ENCODE measurements around the gene ST14.
"Not testable (repeated sequence)": the region's sequence is repeated elsewhere in the genome, so short reads cannot be mapped to it uniquely, and the experiment has no call there.

Gene ST14

GRCh38 chr11:130183878-130184610 lies 24.5 kb downstream of the ST14 start:
- in situ Hi-C loops (cut with MboI; ENCODE audit: low sequenced_read_pairs), result no loop called here

- in situ Hi-C loops (cut with MboI; ENCODE audit: low sequenced_read_pairs), result no loop called here
Measured at GRCh38 chr11:130187096-130187495, 27.5 kb downstream of the ST14 start.

- in situ Hi-C loops (cut with MboI; ENCODE audit: low sequenced_read_pairs), result no loop called here
Measured at GRCh38 chr11:130188047-130188446, 28.5 kb downstream of the ST14 start.

GRCh38 chr11:130188585-130189347 lies 29.2 kb downstream of the ST14 start:
- in situ Hi-C loops (cut with MboI; ENCODE audit: low sequenced_read_pairs), result no loop called here

GRCh38 chr11:130189492-130190210 lies 30.1 kb downstream of the ST14 start:
- in situ Hi-C loops (cut with MboI; ENCODE audit: low sequenced_read_pairs), result no loop called here

- in situ Hi-C loops (cut with MboI; ENCODE audit: low sequenced_read_pairs), result no loop called here
Measured at GRCh38 chr11:130190371-130190881, 30.8 kb downstream of the ST14 start.

GRCh38 chr11:130191896-130192295 lies 32.3 kb downstream of the ST14 start:
- in situ Hi-C loops (cut with MboI; ENCODE audit: low sequenced_read_pairs), result no loop called here

GRCh38 chr11:130192845-130193267 lies 33.3 kb downstream of the ST14 start:
- in situ Hi-C loops (cut with MboI; ENCODE audit: low sequenced_read_pairs), result no loop called here

GRCh38 chr11:130193551-130193950 lies 34.0 kb downstream of the ST14 start:
- in situ Hi-C loops (cut with MboI; ENCODE audit: low sequenced_read_pairs), result not testable (repeated sequence)

- in situ Hi-C loops (cut with MboI; ENCODE audit: low sequenced_read_pairs), result no loop called here
Measured at GRCh38 chr11:130194241-130195023, 34.9 kb downstream of the ST14 start.

GRCh38 chr11:130197386-130198035 lies 37.9 kb downstream of the ST14 start:
- in situ Hi-C loops (cut with MboI; ENCODE audit: low sequenced_read_pairs), result no loop called here

- in situ Hi-C loops (cut with MboI; ENCODE audit: low sequenced_read_pairs), result no loop called here
Measured at GRCh38 chr11:130198292-130198691, 38.7 kb downstream of the ST14 start.

- in situ Hi-C loops (cut with MboI; ENCODE audit: low sequenced_read_pairs), result no loop called here
Measured at GRCh38 chr11:130198964-130199363, 39.4 kb downstream of the ST14 start.

GRCh38 chr11:130199792-130200191 lies 40.2 kb downstream of the ST14 start:
- in situ Hi-C loops (cut with MboI; ENCODE audit: low sequenced_read_pairs), result loop anchor here (10.0 to 25.0 kb wide), 2 partner anchors 225 to 663 kb away; partner anchors contain the start of gene ADAMTS8

GRCh38 chr11:130201026-130201425 lies 41.4 kb downstream of the ST14 start:
- in situ Hi-C loops (cut with MboI; ENCODE audit: low sequenced_read_pairs), result loop anchor here (10.0 to 25.0 kb wide), 2 partner anchors 224 to 661 kb away; partner anchors contain the start of gene ADAMTS8

GRCh38 chr11:130202009-130202817 lies 42.6 kb downstream of the ST14 start:
- in situ Hi-C loops (cut with MboI; ENCODE audit: low sequenced_read_pairs), result loop anchor here (10.0 to 25.0 kb wide), 2 partner anchors 223 to 660 kb away; partner anchors contain the start of gene ADAMTS8

GRCh38 chr11:130202818-130203689 lies 43.5 kb downstream of the ST14 start:
- in situ Hi-C loops (cut with MboI; ENCODE audit: low sequenced_read_pairs), result loop anchor here (10.0 to 25.0 kb wide), 2 partner anchors 222 to 659 kb away; partner anchors contain the start of gene ADAMTS8
